Neural cell (in vitro differentiated cells): Measurements from ENCODE around the gene ZCRB1. TPM values are rescaled to one million over a fixed set of nuclear protein-coding genes. Genes with fewer than 3 reads are reported as not detected.

ENCODE experiments used
- H2AFZ ChIP-seq: fragments of 200-600, 300-800 bp; sonication (generic), shearing (Covaris generic); 2 replicates; pipeline ENCODE4 v1.6.0; 2014; ENCODE audit warnings: low read depth, mild to moderate bottlenecking, antibody characterized with exemption, low read length, moderate library complexity
- H3F3A ChIP-seq: fragments of 200-600 bp; shearing (Covaris generic); 2 replicates; pipeline ENCODE4 v1.6.1; 2016; ENCODE audit warnings: mild to moderate bottlenecking, moderate library complexity, mixed read lengths, antibody characterized with exemption, low read length; ENCODE audit not compliant: insufficient read depth, poor library complexity, severe bottlenecking
- H3K27ac ChIP-seq: fragments of 200-600, 300-800 bp; sonication (generic), shearing (Covaris generic); 2 replicates; pipeline ENCODE4 v1.5.1; 2014; ENCODE audit warnings: mild to moderate bottlenecking, low read length, moderate library complexity
- H3K27me3 ChIP-seq: fragments of 300-800, 200-600 bp; sonication (generic), shearing (Covaris generic); 2 replicates; pipeline ENCODE4 v1.6.0; 2014; ENCODE audit warnings: mild to moderate bottlenecking, low read depth, low read length, moderate library complexity; ENCODE audit not compliant: insufficient read depth
- H3K36me3 ChIP-seq: fragments of 300-800, 200-600 bp; sonication (generic), shearing (Covaris generic); 2 replicates; pipeline ENCODE4 v1.5.1; 2014; ENCODE audit warnings: mild to moderate bottlenecking, antibody characterized with exemption, low read length, moderate library complexity; ENCODE audit not compliant: insufficient read depth
- H3K4me2 ChIP-seq: fragments of 300-800, 200-600 bp; sonication (generic), shearing (Covaris generic); 2 replicates; pipeline ENCODE4 v1.6.0; 2014; ENCODE audit warnings: mild to moderate bottlenecking, low read length
- H3K4me3 ChIP-seq: fragments of 300-800, 200-600 bp; sonication (generic), shearing (Covaris generic); 2 replicates; pipeline ENCODE4 v1.5.1; 2014; ENCODE audit warnings: mild to moderate bottlenecking, low read length, moderate library complexity
- H3K79me2 ChIP-seq: fragments of 200-600 bp; shearing (Covaris generic); replicated peaks from 2 replicates; pipeline ENCODE4 v1.6.0; 2014; ENCODE audit warnings: mild to moderate bottlenecking, low read length, moderate library complexity; ENCODE audit not compliant: insufficient read depth
- H3K9ac ChIP-seq: fragments of 300-800, 200-600 bp; sonication (generic), shearing (Covaris generic); 2 replicates; pipeline ENCODE4 v1.6.1; 2016; ENCODE audit warnings: mild to moderate bottlenecking, low read length, mixed read lengths
- H3K9me2 ChIP-seq: fragments of 200-600 bp; shearing (Covaris generic); 2 replicates; pipeline ENCODE4 v1.6.1; 2016; ENCODE audit warnings: mild to moderate bottlenecking, low read length, mixed read lengths; ENCODE audit not compliant: insufficient read depth
- H3K9me3 ChIP-seq: fragments of 200-600, 300-800 bp; sonication (generic), shearing (Covaris generic); 2 replicates; pipeline ENCODE4 v1.6.1; 2016; ENCODE audit warnings: mild to moderate bottlenecking, mixed run types, low read length, moderate library complexity, mixed read lengths
- H4K20me1 ChIP-seq: fragments of 200-600 bp; shearing (Covaris generic); 2 replicates; pipeline ENCODE4 v1.6.1; 2016; ENCODE audit warnings: mild to moderate bottlenecking, mixed run types; ENCODE audit not compliant: insufficient read depth
- EP300 ChIP-seq: fragments of 450-650 bp; conservative IDR thresholded peaks from 2 replicates; pipeline ENCODE4 v1.6.1; 2014; ENCODE audit warnings: antibody characterized with exemption, mild to moderate bottlenecking, moderate library complexity; ENCODE audit not compliant: poor library complexity, severe bottlenecking
- EZH2 ChIP-seq: fragments of 200-600, 300-800 bp; shearing (Covaris generic), sonication (generic); IDR thresholded peaks from 2 replicates; pipeline ENCODE4 v1.6.1; 2014; ENCODE audit warnings: antibody characterized with exemption, low read length, borderline replicate concordance, mild to moderate bottlenecking; ENCODE audit not compliant: insufficient read depth, poor library complexity, severe bottlenecking
- MXI1 ChIP-seq: fragments of 450-650 bp; conservative IDR thresholded peaks from 2 replicates; pipeline ENCODE4 v1.6.1; 2014; ENCODE audit warnings: antibody characterized with exemption, mild to moderate bottlenecking; ENCODE audit not compliant: poor library complexity, severe bottlenecking
- POLR2AphosphoS5 ChIP-seq: IDR thresholded peaks from 2 replicates; pipeline ENCODE4 v1.6.1; 2012
- RAD21 ChIP-seq: fragments of 450-650 bp; conservative IDR thresholded peaks from 2 replicates; pipeline ENCODE4 v1.6.1; 2014; ENCODE audit warnings: antibody characterized with exemption, mild to moderate bottlenecking, moderate library complexity
- SMC3 ChIP-seq: fragments of 450-650 bp; conservative IDR thresholded peaks from 2 replicates; pipeline ENCODE4 v1.6.1; 2014; ENCODE audit warnings: antibody characterized with exemption, mild to moderate bottlenecking, moderate library complexity; ENCODE audit not compliant: poor library complexity
- TAF1 ChIP-seq: IDR thresholded peaks from 2 replicates; pipeline ENCODE4 v1.6.1; 2012; ENCODE audit warnings: low read depth
- polyA plus RNA-seq: library from polyadenylated mRNA; depleted of rRNA; stranded (reverse); fragments of >200 nt; gene quantifications from 2 replicates; pipeline ENCODE4 v1.2.3, GENCODE V29; 2014
- TF ChIP-seq, protein P1 (sequence below): fragments of 450-650 bp; IDR thresholded peaks from 2 replicates; pipeline ENCODE4 v1.5.1; 2014; ENCODE audit warnings: antibody characterized with exemption, mild to moderate bottlenecking, moderate library complexity; ENCODE audit not compliant: poor library complexity, severe bottlenecking
- TF ChIP-seq, protein P2 (sequence below): IDR thresholded peaks from 2 replicates; pipeline ENCODE4 v1.6.1; 2012; ENCODE audit warnings: borderline replicate concordance

ZCRB1 gene
- polyA plus RNA-seq, 1 donor from 2014 or later: 83.9 TPM

DNA sequence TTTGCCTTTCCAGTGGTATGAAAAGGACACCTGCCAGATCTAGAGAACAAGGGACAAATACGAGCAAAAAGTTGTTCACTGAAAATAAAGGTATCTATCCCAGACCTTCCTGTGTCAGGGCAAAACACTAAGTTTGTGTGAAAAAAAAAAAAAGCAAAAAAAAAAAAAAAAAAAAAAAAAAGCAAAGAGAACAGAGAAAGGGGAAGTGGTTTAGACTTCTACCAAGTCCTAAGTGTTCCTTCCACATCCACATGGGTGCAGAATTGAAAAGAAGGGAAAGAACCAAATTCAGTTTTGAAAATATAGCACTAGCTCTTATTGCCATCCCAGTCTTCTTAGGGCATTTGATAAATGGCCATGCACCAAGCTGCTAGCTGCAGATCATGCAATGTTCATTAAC is 41.7 kb downstream of the ZCRB1 start:
- H2AFZ ChIP-seq: no peak overlapping the region

DNA sequence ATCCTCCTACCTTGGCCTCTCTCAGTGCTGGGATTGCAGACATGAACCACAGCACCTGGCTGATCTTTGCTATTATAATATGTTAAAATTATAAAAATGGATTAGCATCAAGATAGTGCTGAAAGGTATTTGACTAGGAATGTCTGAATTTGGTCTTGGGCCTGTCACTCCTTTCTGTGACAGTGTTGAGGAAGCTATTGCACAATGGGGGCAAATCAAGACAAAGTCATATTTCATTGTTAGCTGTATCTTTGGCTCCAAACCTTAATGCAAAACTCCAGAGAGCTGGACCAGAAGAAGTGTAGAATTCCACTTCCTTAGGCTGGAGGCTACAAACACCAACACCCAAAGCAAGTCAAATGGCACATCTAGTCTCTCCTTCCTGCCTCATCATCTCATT is 42.2 kb downstream of the ZCRB1 start:
- no peaks in the 10 kb centered on the region for H3K9me3 ChIP-seq
- no peaks in the 10 kb centered on the region for H3K27me3 ChIP-seq
- no peaks in the 10 kb centered on the region for H3F3A ChIP-seq
- H3K4me3 ChIP-seq: no peak overlapping the region
- no peaks in the 10 kb centered on the region for H3K36me3 ChIP-seq
- no peaks in the 10 kb centered on the region for H3K79me2 ChIP-seq
- H3K9ac ChIP-seq: no peak overlapping the region
- no peaks in the 10 kb centered on the region for H4K20me1 ChIP-seq
- no peak overlapping the region for H3K27ac ChIP-seq
- no peaks in the 10 kb centered on the region for H3K9me2 ChIP-seq
- TF ChIP-seq TAF1: no peak
- no peak for TF ChIP-seq SMC3
- no peak for TF ChIP-seq EP300
- TF ChIP-seq, protein P1, sequence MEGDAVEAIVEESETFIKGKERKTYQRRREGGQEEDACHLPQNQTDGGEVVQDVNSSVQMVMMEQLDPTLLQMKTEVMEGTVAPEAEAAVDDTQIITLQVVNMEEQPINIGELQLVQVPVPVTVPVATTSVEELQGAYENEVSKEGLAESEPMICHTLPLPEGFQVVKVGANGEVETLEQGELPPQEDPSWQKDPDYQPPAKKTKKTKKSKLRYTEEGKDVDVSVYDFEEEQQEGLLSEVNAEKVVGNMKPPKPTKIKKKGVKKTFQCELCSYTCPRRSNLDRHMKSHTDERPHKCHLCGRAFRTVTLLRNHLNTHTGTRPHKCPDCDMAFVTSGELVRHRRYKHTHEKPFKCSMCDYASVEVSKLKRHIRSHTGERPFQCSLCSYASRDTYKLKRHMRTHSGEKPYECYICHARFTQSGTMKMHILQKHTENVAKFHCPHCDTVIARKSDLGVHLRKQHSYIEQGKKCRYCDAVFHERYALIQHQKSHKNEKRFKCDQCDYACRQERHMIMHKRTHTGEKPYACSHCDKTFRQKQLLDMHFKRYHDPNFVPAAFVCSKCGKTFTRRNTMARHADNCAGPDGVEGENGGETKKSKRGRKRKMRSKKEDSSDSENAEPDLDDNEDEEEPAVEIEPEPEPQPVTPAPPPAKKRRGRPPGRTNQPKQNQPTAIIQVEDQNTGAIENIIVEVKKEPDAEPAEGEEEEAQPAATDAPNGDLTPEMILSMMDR: no peak
- TF ChIP-seq MXI1: no peak
- no peak for TF ChIP-seq RAD21
- TF ChIP-seq, protein P2, sequence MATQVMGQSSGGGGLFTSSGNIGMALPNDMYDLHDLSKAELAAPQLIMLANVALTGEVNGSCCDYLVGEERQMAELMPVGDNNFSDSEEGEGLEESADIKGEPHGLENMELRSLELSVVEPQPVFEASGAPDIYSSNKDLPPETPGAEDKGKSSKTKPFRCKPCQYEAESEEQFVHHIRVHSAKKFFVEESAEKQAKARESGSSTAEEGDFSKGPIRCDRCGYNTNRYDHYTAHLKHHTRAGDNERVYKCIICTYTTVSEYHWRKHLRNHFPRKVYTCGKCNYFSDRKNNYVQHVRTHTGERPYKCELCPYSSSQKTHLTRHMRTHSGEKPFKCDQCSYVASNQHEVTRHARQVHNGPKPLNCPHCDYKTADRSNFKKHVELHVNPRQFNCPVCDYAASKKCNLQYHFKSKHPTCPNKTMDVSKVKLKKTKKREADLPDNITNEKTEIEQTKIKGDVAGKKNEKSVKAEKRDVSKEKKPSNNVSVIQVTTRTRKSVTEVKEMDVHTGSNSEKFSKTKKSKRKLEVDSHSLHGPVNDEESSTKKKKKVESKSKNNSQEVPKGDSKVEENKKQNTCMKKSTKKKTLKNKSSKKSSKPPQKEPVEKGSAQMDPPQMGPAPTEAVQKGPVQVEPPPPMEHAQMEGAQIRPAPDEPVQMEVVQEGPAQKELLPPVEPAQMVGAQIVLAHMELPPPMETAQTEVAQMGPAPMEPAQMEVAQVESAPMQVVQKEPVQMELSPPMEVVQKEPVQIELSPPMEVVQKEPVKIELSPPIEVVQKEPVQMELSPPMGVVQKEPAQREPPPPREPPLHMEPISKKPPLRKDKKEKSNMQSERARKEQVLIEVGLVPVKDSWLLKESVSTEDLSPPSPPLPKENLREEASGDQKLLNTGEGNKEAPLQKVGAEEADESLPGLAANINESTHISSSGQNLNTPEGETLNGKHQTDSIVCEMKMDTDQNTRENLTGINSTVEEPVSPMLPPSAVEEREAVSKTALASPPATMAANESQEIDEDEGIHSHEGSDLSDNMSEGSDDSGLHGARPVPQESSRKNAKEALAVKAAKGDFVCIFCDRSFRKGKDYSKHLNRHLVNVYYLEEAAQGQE: no peak
- TF ChIP-seq EZH2: no peak
- no peak for TF ChIP-seq POLR2AphosphoS5
- no peak overlapping the region for H2AFZ ChIP-seq
- no peak overlapping the region for H3K4me2 ChIP-seq

More for the DNA sequence above, 41.7 kb downstream of the ZCRB1 start:
- no peak overlapping the region for H3K27ac ChIP-seq
- H3K4me2 ChIP-seq: no peak overlapping the region
- no peaks in the 10 kb centered on the region for H3K9me3 ChIP-seq
- no peaks in the 10 kb centered on the region for H3K79me2 ChIP-seq
- TF ChIP-seq EZH2: no peak
- H3K4me3 ChIP-seq: no peak overlapping the region
- no peaks in the 10 kb centered on the region for H3K36me3 ChIP-seq
- H3K9me2 ChIP-seq: no peaks in the 10 kb centered on the region
- no peaks in the 10 kb centered on the region for H3K27me3 ChIP-seq
- H3K9ac ChIP-seq: no peak overlapping the region
- no peaks in the 10 kb centered on the region for H4K20me1 ChIP-seq
- H3F3A ChIP-seq: no peaks in the 10 kb centered on the region

DNA sequence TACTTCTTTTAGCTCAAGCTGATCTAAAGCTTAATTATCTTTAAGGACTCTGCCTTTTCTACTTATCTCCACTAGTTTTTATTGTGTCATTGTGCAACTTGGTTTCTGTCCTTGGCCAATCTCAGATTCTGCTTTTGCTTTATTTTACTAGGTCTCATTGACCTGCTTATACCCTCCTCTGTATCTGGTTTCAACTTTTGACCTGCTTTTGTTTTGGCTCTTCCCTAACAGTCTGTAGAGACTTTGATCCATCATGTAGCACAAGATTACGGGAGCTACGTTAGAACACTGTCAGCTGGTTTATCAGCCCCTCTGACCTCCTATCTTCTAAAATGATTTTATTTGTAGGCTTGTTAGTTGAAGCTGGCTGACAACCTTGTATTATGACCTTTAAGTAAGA is 43.6 kb downstream of the ZCRB1 start:
- Histone ChIP-seq H3K9ac (no peak overlapping the region), H3K79me2 (no peaks in the 10 kb centered on the region), H3K27ac (no peak overlapping the region), H2AFZ (no peak overlapping the region), H3K27me3 (no peaks in the 10 kb centered on the region), H4K20me1 (no peaks in the 10 kb centered on the region), H3K4me3 (no peak overlapping the region), H3F3A (no peaks in the 10 kb centered on the region), H3K4me2 (no peak overlapping the region), H3K36me3 (no peaks in the 10 kb centered on the region), H3K9me3 (no peaks in the 10 kb centered on the region), H3K9me2 (no peaks in the 10 kb centered on the region)
- TF ChIP-seq EP300: no peak
- TF ChIP-seq TAF1: no peak
- no peak for TF ChIP-seq EZH2
- no peak for TF ChIP-seq RAD21
- no peak for TF ChIP-seq SMC3
- no peak for TF ChIP-seq POLR2AphosphoS5
- TF ChIP-seq, protein P1: no peak
- TF ChIP-seq, protein P2: no peak
- no peak for TF ChIP-seq MXI1
